Activated CD8-positive, alpha-beta T cell treated with anti-CD3 and anti-CD28 coated beads for 36 hours (primary cell): ENCODE data around the gene BICRAL. TPM values are rescaled to one million over a fixed set of nuclear protein-coding genes. Genes with fewer than 3 reads are reported as not detected.

ENCODE experiments used
- ATAC-seq: fragments of 200-7000 bp; cut with Tn5 transposase; one replicate; pipeline ENCODE4 v1.10.0; 2021; ENCODE audit warnings: mild to moderate bottlenecking, moderate library complexity
- CTCF ChIA-PET: fragments of 350-600 bp; sonication (Branson Sonifier 250); formaldehyde crosslinking; loops from one replicate; lab custom pipeline; 2021; ENCODE audit warnings: antibody characterized with exemption; lab: Charles Lee
- POLR2A ChIA-PET: fragments of 350-600 bp; sonication (Branson Sonifier 250); formaldehyde crosslinking; loops from one replicate; lab custom pipeline; 2021; ENCODE audit warnings: antibody characterized with exemption; lab: Charles Lee
- DNase-seq: peaks from one replicate; pipeline ENCODE4 v3.0.0-alpha.2; 2020
- H3K27ac Mint-ChIP-seq: one replicate; pipeline ENCODE4 v1.8.0; 2021; ENCODE audit warnings: mild to moderate bottlenecking, mixed read lengths
- H3K27me3 Mint-ChIP-seq: one replicate; pipeline ENCODE4 v1.8.0; 2021; ENCODE audit warnings: mixed read lengths
- H3K36me3 Mint-ChIP-seq: one replicate; pipeline ENCODE4 v1.8.0; 2021; ENCODE audit warnings: low read depth, mixed read lengths
- H3K4me1 Mint-ChIP-seq: one replicate; pipeline ENCODE4 v1.8.0; 2021; ENCODE audit warnings: low read depth, mixed read lengths
- H3K4me3 Mint-ChIP-seq: one replicate; pipeline ENCODE4 v1.8.0; 2021; ENCODE audit warnings: mild to moderate bottlenecking, moderate library complexity, mixed read lengths
- H3K9me3 Mint-ChIP-seq: one replicate; pipeline ENCODE4 v1.8.0; 2021; ENCODE audit warnings: mixed read lengths
- CTCF ChIP-seq: fragments of 200-600 bp; IDR thresholded peaks from one replicate; pipeline ENCODE4 v1.8.0; 2022; ENCODE audit warnings: antibody characterized with exemption, mild to moderate bottlenecking
- intact Hi-C: fragments of 100-400 bp; cut with micrococcal nuclease; formaldehyde crosslinking; loops from one replicate; pipeline ENCODE4 v1.10.0; 2022
- total RNA-seq, 2 experiments: library from RNA; stranded (reverse); gene quantifications; one replicate each; pipeline ENCODE4 v1.2.3, GENCODE V29; 2021

Gene BICRAL
- total RNA-seq, 2 experiments from 2014 or later, result 9.7 to 9.8 TPM

DNA sequence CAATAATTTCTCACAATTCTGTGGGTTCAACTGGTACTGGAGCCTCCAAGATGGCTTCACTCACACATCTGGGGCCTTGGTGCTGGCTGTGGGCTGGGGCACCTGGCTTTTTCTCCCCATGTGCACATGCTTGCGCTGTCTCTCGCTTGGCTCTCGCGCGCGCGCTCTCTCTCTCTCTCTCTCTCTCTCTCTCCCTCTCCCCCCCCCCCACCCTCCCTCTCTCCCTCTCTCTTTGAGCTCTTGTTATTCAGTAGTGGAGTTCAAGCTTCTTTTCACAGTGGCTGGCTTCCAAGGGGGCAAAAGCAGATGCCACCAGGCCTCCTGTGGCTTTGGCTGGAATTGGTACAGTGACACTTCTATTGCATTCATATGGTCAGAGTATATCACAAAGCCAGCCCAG, 25.1 kb upstream of the BICRAL start:
- ChIA-PET CTCF (no interaction called here), POLR2A (interaction anchor here (1.9 kb wide), 1 partner anchor 14 kb away, joined by 7 read pairs; no protein-coding TSS in a partner anchor)
- no peaks in the 10 kb centered on the region for H3K9me3 Mint-ChIP-seq
- H3K27ac Mint-ChIP-seq, result no peak overlapping the region
- no peak for ATAC-seq
- no peak for TF ChIP-seq CTCF
- intact Hi-C loops, result no loop called here
- no peaks in the 10 kb centered on the region for H3K27me3 Mint-ChIP-seq
- peaks cover 9% of the 10 kb centered on the region for H3K36me3 Mint-ChIP-seq
- no peak for DNase-seq
- peaks cover 4% of the 10 kb centered on the region for H3K4me1 Mint-ChIP-seq
- no peak overlapping the region for H3K4me3 Mint-ChIP-seq

DNA sequence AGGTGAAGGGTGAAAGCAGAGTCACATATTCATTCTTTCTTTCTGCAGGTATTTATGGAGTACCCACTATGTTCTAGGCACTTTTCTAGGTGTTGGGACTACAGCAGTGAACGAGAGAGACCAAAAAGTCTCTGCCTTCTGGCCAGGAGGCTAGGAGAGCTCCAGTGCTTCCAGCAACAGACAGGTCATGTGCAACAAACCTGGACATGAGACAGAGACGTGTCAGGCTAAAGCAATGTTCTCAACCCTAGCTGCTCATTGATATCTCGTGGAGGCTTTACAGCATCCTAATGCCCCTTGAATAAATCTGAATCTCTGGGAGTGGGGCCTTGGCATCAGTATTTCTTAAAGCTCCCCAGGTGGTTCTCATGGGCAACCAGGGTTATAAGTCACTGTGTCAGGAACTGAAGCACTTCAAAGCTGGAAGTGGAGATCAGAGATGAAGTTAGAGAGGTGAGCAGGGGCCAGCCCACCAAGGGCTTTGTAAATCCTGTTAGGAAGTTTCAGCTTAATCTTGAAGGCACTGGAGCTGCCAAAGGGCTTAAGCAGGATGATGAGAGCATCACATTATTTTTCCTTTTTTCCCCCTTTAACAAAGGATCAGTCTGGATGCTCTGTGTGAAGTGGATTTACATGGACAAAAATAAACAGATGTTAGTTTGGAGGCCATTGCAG, 23.0 kb upstream of the BICRAL start:
- no peak overlapping the region for H3K4me3 Mint-ChIP-seq
- peaks cover 6% of the 10 kb centered on the region for H3K36me3 Mint-ChIP-seq
- H3K9me3 Mint-ChIP-seq, result no peaks in the 10 kb centered on the region
- H3K27me3 Mint-ChIP-seq, result no peaks in the 10 kb centered on the region
- ATAC-seq (no peak), DNase-seq (no peak)
- no peaks in the 10 kb centered on the region for H3K4me1 Mint-ChIP-seq
- CTCF ChIA-PET, result interaction anchor here (1.2 to 1.5 kb wide), 2 partner anchors 9 to 11 kb away, joined by 4 read pairs; no protein-coding TSS in a partner anchor
- no peak for TF ChIP-seq CTCF
- intact Hi-C loops, result no loop called here
- no peak overlapping the region for H3K27ac Mint-ChIP-seq
- POLR2A ChIA-PET, result interaction anchor here (0.8 to 1.3 kb wide), 5 partner anchors 11 to 41 kb away, joined by 3 to 5 read pairs (median 3); partner anchors contain the start of genes BICRAL and TBCC

- no peak for TF ChIP-seq CTCF
- DNase-seq (no peak), ATAC-seq (no peak)
- H3K36me3 Mint-ChIP-seq, result peaks cover 6% of the 10 kb centered on the region
- H3K27me3 Mint-ChIP-seq, result no peaks in the 10 kb centered on the region
- no peaks in the 10 kb centered on the region for H3K9me3 Mint-ChIP-seq
- CTCF ChIA-PET, result no interaction called here
- intact Hi-C loops, result no loop called here
- POLR2A ChIA-PET, result interaction anchor here (0.6 to 2.3 kb wide), 6 partner anchors 8 to 39 kb away, joined by 3 to 9 read pairs (median 3); partner anchors contain the start of gene PRPH2
- no peak overlapping the region for H3K27ac Mint-ChIP-seq
- H3K4me3 Mint-ChIP-seq, result no peak overlapping the region
- no peaks in the 10 kb centered on the region for H3K4me1 Mint-ChIP-seq
Observed at GRCh38 chr6:42761287-42762067, 20.4 kb upstream of the BICRAL start.

- no peak overlapping the region for H3K27ac Mint-ChIP-seq
- DNase-seq (no peak), ATAC-seq (no peak)
- H3K9me3 Mint-ChIP-seq, result no peaks in the 10 kb centered on the region
- intact Hi-C loops, result no loop called here
- TF ChIP-seq CTCF, result no peak
- POLR2A ChIA-PET, result interaction anchor here (0.6 to 2.3 kb wide), 2 partner anchors 9 to 14 kb away, joined by 3 to 9 read pairs; no protein-coding TSS in a partner anchor
- H3K36me3 Mint-ChIP-seq, result peaks cover 6% of the 10 kb centered on the region
- no peak overlapping the region for H3K4me3 Mint-ChIP-seq
- CTCF ChIA-PET, result interaction anchor here (0.6 kb wide), 1 partner anchor 14 kb away, joined by 4 read pairs; no protein-coding TSS in a partner anchor
- H3K27me3 Mint-ChIP-seq, result no peaks in the 10 kb centered on the region
- peaks cover 1% of the 10 kb centered on the region for H3K4me1 Mint-ChIP-seq
Observed at GRCh38 chr6:42762426-42762859, 19.4 kb upstream of the BICRAL start.
